Tibial nerve (tissue), 4 donors: Measurements from ENCODE around the gene STIMATE. TPM values are rescaled to one million over a fixed set of nuclear protein-coding genes. Genes with fewer than 3 reads are reported as not detected.

Experiments used
- DNase-seq, 2 donors: peaks; one replicate each; pipeline ENCODE4 v3.0.0-alpha.2; 2019; ENCODE audit warnings: low spot score in 2 of 2
- H3K27ac ChIP-seq, 4 donors: fragments of 200-600 bp; sonication (generic) in 3 of 4; one replicate each; pipeline ENCODE4 v1.5.1; 2017 to 2019; ENCODE audit warnings: mild to moderate bottlenecking in 1 of 4
- H3K27me3 ChIP-seq, 2 donors: fragments of 200-600 bp; sonication (generic) in 1 of 2; one replicate each; pipeline versions ENCODE4 v1.5.1 to v1.6.0; 2017 to 2019
- H3K36me3 ChIP-seq, 3 donors: fragments of 200-600 bp; sonication (generic); one replicate each; pipeline ENCODE4 v1.5.1; 2018 to 2019
- H3K4me1 ChIP-seq, 4 donors: fragments of 200-600 bp; sonication (generic) in 3 of 4; one replicate each; pipeline ENCODE4 v1.5.1; 2017 to 2019
- H3K4me3 ChIP-seq, 4 donors: fragments of 200-600 bp; sonication (generic) in 3 of 4; one replicate each; pipeline ENCODE4 v1.5.1; 2017 to 2019; ENCODE audit warnings: mild to moderate bottlenecking in 1 of 4, moderate library complexity in 1 of 4
- H3K9me3 ChIP-seq, 4 donors: fragments of 200-600 bp; sonication (generic) in 3 of 4; one replicate each; pipeline ENCODE4 v1.5.1; 2017 to 2019
- CTCF ChIP-seq, 5 experiments: fragments of 200-600 bp in 3 of 5; fragments of 450-650 bp in 2 of 5; sonication (generic) in 3 of 5; IDR thresholded peaks; one replicate each; pipeline ENCODE4 v1.5.1; 2016 to 2019; ENCODE audit warnings: antibody characterized with exemption in 5 of 5, mild to moderate bottlenecking in 3 of 5, moderate library complexity in 2 of 5
- EP300 ChIP-seq, 2 donors: sonication (generic); formaldehyde crosslinking; IDR thresholded peaks; one replicate each; pipeline ENCODE4 v1.6.1; 2017; ENCODE audit warnings: antibody characterized with exemption in 2 of 2, mild to moderate bottlenecking in 1 of 2
- POLR2A ChIP-seq, 2 donors: fragments of 450-650 bp; IDR thresholded peaks; one replicate each; pipeline ENCODE4 v1.6.1; 2017; ENCODE audit warnings: antibody characterized with exemption in 2 of 2, mild to moderate bottlenecking in 2 of 2, moderate library complexity in 2 of 2
- WGBS, 2 donors: methylation state at CpG; one replicate each; pipeline ENCODE4 v1.1.5; 2018; 5-methylcytosine and 5-hydroxymethylcytosine counted together
- total RNA-seq, 4 donors: library from RNA; depleted of rRNA; stranded (reverse); fragments of >200 nt; gene quantifications; one replicate each; pipeline ENCODE4 v1.1.0, GENCODE V29; 2016

Gene STIMATE
- total RNA-seq, 4 donors from 2014 or later, result 35.4 to 82.3 (median 46.0) TPM

GRCh38 chr3:52829906-52830463 is 67.4 kb downstream of the STIMATE start:
- WGBS, 2 donors, result 84 to 87% methylated on average over 10 of the region's 10 CpGs
- H3K9me3 ChIP-seq, result no peaks in the 10 kb centered on the region
- H3K4me3 ChIP-seq, result no peak overlapping the region
- DNase-seq, result no peak
- peaks cover 0 to 15% (median 2%) of the 10 kb centered on the region in 4 donors for H3K4me1 ChIP-seq
- TF ChIP-seq CTCF (IDR thresholded peaks at IDR 0.05) (no peak), EP300 (IDR thresholded peaks at IDR 0.05) (no peak), POLR2A (IDR thresholded peaks at IDR 0.05) (no peak)
- H3K27ac ChIP-seq, result no peak overlapping the region
- no peaks in the 10 kb centered on the region for H3K27me3 ChIP-seq
- peaks cover 0 to 62% (median 0%) of the 10 kb centered on the region in 3 donors for H3K36me3 ChIP-seq

- peaks cover 0 to 15% (median 2%) of the 10 kb centered on the region in 4 donors for H3K4me1 ChIP-seq
- H3K27ac ChIP-seq, result no peak overlapping the region
- no peak for DNase-seq
- TF ChIP-seq CTCF (IDR thresholded peaks at IDR 0.05) (no peak), POLR2A (IDR thresholded peaks at IDR 0.05) (no peak), EP300 (IDR thresholded peaks at IDR 0.05) (no peak)
- H3K36me3 ChIP-seq, result peaks cover 0 to 62% (median 0%) of the 10 kb centered on the region in 3 donors
- 74 to 95% methylated on average over 3 of the region's 3 CpGs for WGBS, 2 donors
- H3K9me3 ChIP-seq, result no peaks in the 10 kb centered on the region
- no peak overlapping the region for H3K4me3 ChIP-seq
- no peaks in the 10 kb centered on the region for H3K27me3 ChIP-seq
Measured at GRCh38 chr3:52829482-52829881, 67.9 kb downstream of the STIMATE start.

- peaks cover 0 to 63% (median 0%) of the 10 kb centered on the region in 3 donors for H3K36me3 ChIP-seq
- H3K4me3 ChIP-seq, result no peak overlapping the region
- no peak for TF ChIP-seq POLR2A (IDR thresholded peaks at IDR 0.05)
- H3K9me3 ChIP-seq, result no peaks in the 10 kb centered on the region
- peaks cover 0 to 15% (median 2%) of the 10 kb centered on the region in 4 donors for H3K4me1 ChIP-seq
- no peaks in the 10 kb centered on the region for H3K27me3 ChIP-seq
- H3K27ac ChIP-seq, result no peak overlapping the region
- 71 to 72% methylated on average over 9 to 10 of the region's 10 CpGs for WGBS, 2 donors
- no peak for DNase-seq
Measured at GRCh38 chr3:52827866-52828376, 69.4 kb downstream of the STIMATE start.

GRCh38 chr3:52827441-52827840 is 69.9 kb downstream of the STIMATE start:
- Histone ChIP-seq H3K4me3 (no peak overlapping the region), H3K27ac (no peak overlapping the region), H3K27me3 (no peaks in the 10 kb centered on the region), H3K9me3 (no peaks in the 10 kb centered on the region), H3K36me3 (peaks cover 0 to 63% (median 0%) of the 10 kb centered on the region in 3 donors), H3K4me1 (peaks cover 0 to 15% (median 2%) of the 10 kb centered on the region in 4 donors)
- DNase-seq, result no peak
- TF ChIP-seq CTCF (IDR thresholded peaks at IDR 0.05), result no peak
- WGBS, 2 donors, result 65 to 70% methylated on average over 9 of the region's 9 CpGs

- H3K36me3 ChIP-seq, result peaks cover 0 to 83% (median 0%) of the 10 kb centered on the region in 3 donors
- DNase-seq, result no peak
- H3K4me3 ChIP-seq, result no peak overlapping the region
- TF ChIP-seq EP300 (IDR thresholded peaks at IDR 0.05), result no peak
- TF ChIP-seq CTCF (IDR thresholded peaks at IDR 0.05), result no peak
- TF ChIP-seq POLR2A (IDR thresholded peaks at IDR 0.05), result no peak
- 91 to 97% methylated on average over 6 to 10 of the region's 10 CpGs for WGBS, 2 donors
- no peak overlapping the region for H3K27ac ChIP-seq
- H3K4me1 ChIP-seq, result no peaks in the 10 kb centered on the region
- H3K9me3 ChIP-seq, result no peaks in the 10 kb centered on the region
- no peaks in the 10 kb centered on the region for H3K27me3 ChIP-seq
Measured at GRCh38 chr3:52824037-52824436, 73.3 kb downstream of the STIMATE start.
